Stimulated activated CD8-positive, alpha-beta memory T cell treated with anti-CD3 and anti-CD28 coated beads, Interleukin-4, amount 100 ng/mL, for 24 hours (primary cell): ENCODE data around the gene GOLPH3.
A peak's percentile ranks its signal among the peaks of the same experiment; 100 is the strongest.
"Not testable (repeated sequence)": the region's sequence is repeated elsewhere in the genome, so short reads cannot be mapped to it uniquely, and the experiment has no call there.

ENCODE experiments used
- DNase-seq: peaks from one replicate; pipeline ENCODE4 v3.0.0-alpha.2; 2020; ENCODE audit warnings: low read depth

GOLPH3 gene

DNA sequence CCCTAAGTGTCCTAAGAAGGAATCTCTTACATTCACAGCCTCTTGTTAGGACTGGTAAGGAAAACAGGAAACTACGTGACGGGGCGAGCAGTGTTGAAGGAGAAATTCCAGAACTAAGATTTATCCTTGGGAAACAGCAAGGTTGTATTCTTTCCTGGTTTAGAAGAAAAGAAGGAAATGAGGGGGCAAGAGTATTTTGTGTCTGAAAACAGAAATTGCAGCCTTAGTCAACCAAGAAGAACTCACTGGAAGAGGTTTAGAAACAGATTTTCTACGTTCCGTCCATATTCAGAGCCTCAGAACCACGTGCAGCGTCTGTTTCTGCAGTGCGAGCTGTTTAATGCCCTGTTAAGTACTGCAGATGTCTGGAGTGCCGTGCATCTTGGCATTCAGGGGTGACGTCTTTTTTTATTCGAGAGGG lies 75.2 kb downstream of the GOLPH3 start:
- DNase-seq, result no peak

DNA sequence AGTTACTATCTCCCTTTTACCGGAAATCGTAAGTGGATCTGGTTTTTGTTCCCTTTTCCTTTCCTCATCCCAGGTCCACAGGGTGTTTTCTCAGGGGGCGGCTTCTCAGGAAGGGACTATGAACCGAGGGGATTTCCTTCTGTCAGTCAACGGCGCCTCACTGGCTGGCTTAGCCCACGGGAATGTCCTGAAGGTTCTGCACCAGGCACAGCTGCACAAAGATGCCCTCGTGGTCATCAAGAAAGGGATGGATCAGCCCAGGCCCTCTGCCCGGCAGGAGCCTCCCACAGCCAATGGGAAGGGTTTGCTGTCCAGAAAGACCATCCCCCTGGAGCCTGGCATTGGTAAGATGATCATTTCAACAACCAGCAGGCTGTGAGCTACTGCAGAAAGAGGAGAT lies 75.8 kb downstream of the GOLPH3 start:
- DNase-seq, result no peak

DNA sequence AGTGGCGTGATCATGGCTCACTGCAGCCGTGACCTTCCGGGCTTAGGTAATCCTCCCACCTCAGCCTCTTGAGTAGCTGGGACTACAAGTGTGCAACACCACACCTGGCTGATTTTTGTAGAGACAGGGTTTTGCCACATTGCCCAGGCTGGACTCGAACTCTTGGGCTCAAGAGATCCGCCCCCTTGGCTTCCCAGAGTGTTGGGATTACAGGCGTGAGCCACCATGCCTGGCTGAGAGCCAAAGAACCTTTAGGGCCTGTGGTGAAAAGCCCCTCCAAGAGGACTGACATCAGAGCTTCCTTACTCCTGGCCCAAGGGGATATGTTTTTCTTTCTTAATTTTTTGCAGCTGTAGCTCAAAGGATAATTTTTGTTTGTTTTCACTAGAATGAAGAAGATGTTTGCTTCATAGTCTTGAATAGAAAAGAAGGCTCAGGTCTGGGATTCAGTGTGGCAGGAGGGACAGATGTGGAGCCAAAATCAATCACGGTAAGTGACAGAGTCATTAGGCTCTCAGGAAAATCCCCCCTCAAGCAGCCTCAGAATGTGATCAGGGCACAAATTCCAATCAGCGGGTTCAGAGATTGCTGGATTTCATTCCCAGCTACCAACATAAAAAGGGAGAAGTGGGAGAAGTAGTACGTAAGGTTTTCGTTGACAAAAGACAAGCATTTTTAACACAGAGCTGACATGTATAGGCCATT lies 77.1 kb downstream of the GOLPH3 start:
- no peak for DNase-seq

DNA sequence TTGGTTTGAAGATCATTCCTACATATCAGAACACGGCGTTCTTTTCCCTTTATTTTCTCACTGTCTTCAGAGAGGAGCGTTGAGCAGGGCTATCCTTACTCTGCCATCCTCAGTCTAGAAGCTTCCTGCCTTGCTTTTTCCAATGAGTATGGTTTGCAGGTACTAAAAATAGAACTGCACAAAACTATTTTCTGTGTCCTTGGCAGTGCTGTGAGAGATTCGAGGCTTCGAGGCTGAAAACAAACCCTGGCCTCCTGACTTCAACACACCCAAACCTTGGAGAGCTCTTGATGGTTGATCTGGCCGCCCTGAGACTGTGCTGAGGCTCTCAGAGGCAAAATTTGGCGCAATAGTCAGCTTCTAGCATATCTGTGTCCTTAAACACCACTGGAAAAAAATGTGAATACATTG lies 78.9 kb downstream of the GOLPH3 start:
- DNase-seq, result no peak

DNA sequence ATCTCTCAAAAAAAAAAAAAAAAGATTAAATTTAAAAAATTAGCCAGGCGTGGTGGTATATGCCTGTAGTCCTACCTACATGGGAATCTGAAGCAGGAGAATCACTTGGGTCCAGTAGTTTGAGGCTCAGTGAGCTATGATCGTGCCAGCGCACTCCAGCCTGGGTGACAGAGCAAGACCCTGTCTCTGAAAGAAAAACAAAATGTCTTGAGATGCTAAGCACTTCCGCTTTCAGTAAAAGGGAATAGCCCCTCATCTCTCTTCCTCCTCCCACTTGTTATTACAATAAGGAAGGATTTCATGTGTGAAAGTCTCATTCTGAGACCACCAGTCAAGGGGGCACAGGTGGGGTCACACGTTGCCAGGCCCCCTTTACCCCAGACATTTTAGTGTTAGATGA lies 79.4 kb downstream of the GOLPH3 start:
- no peak for DNase-seq

DNA sequence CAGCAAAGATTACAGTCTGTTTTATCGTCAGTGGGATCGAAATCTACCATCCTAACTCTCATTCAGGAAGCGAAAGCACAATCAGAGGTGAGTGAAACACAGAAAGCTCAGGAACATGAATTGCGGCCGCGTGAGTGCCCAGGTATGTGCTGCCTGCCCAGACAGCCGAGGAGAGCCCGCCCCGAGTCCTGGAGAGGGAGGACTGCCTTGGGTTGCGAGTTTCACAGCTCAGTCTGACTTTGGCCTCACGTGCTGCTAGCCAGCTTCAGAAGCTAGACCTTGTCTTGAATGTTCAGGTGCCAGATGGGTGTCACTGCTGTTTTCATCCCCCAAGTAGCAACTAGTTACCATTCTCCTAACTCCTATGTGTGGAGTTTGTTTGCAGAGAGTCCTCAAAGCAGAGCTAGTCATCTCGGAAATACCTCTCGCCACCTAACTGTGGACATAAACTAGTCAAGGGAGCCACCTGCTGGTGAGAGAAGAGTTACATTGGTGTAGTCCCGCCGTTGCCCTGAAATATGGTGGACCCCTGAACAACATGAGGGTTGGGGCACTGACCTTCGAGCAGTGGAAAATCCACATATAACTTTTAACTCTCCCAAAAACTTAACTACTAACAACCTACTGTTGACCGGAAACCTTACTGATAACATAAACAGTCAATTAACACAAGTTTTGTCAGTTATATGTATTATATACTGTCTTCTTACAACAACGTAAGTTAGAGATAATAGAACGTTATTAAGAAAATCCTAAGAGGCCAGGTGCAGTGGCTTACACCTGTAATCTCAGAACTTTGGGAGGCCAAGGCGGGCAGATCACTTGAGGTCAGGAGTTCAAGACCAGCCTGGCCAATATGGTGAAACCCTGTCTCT lies 80.9 kb downstream of the GOLPH3 start:
- DNase-seq, result peak; percentile 47

DNA sequence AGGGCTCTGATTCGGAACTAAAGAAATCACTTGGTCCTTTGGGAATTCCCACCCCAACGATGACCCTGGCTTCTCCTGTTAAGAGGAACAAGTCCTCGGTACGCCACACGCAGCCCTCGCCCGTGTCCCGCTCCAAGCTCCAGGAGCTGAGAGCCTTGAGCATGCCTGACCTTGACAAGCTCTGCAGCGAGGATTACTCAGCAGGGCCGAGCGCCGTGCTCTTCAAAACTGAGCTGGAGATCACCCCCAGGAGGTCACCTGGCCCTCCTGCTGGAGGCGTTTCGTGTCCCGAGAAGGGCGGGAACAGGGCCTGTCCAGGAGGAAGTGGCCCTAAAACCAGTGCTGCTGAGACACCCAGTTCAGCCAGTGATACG lies 83.4 kb downstream of the GOLPH3 start:
- no peak for DNase-seq

DNA sequence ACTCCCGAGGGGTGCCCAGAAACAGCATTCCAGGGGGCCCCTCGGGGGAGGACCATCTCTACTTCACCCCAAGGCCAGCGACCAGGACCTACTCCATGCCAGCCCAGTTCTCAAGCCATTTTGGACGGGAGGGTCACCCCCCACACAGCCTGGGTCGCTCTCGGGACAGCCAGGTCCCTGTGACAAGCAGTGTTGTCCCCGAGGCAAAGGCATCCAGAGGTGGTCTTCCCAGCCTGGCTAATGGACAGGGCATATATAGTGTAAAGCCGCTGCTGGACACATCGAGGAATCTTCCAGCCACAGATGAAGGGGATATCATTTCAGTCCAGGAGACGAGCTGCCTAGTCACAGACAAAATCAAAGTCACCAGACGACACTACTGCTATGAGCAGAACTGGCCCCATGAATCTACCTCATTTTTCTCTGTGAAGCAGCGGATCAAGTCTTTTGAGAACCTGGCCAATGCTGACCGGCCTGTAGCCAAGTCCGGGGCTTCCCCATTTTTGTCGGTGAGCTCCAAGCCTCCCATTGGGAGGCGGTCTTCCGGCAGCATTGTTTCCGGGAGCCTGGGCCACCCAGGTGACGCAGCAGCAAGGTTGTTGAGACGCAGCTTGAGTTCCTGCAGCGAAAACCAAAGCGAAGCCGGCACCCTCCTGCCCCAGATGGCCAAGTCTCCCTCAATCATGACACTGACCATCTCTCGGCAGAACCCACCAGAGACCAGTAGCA lies 83.9 kb downstream of the GOLPH3 start:
- DNase-seq, result no peak

DNA sequence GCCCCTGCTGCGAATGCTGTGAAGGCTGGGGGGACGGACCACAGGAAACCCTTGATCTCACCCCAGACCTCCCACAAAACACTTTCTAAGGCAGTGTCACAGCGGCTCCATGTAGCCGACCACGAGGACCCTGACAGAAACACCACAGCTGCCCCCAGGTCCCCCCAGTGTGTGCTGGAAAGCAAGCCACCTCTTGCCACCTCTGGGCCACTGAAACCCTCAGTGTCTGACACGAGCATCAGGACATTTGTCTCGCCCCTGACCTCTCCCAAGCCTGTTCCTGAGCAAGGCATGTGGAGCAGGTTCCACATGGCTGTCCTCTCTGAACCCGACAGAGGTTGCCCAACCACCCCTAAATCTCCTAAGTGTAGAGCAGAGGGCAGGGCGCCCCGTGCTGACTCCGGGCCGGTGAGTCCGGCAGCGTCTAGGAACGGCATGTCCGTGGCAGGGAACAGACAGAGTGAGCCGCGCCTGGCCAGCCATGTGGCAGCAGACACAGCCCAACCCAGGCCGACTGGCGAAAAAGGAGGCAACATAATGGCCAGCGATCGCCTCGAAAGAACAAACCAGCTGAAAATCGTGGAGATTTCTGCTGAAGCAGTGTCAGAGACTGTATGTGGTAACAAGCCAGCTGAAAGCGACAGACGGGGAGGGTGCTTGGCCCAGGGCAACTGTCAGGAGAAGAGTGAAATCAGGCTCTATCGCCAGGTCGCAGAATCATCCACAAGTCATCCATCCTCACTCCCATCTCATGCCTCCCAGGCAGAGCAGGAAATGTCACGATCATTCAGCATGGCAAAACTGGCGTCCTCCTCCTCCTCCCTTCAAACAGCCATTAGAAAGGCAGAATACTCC lies 84.7 kb downstream of the GOLPH3 start:
- no peak for DNase-seq

DNA sequence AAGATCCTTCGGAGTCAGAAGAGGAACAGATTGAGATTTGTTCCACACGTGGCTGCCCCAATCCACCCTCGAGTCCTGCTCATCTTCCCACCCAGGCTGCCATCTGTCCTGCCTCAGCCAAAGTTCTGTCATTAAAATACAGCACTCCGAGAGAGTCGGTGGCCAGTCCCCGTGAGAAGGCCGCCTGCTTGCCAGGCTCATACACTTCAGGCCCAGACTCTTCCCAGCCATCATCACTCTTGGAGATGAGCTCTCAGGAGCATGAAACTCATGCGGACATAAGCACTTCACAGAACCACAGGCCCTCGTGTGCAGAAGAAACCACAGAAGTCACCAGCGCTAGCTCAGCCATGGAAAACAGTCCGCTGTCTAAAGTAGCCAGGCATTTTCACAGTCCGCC lies 85.9 kb downstream of the GOLPH3 start:
- no peak for DNase-seq

DNA sequence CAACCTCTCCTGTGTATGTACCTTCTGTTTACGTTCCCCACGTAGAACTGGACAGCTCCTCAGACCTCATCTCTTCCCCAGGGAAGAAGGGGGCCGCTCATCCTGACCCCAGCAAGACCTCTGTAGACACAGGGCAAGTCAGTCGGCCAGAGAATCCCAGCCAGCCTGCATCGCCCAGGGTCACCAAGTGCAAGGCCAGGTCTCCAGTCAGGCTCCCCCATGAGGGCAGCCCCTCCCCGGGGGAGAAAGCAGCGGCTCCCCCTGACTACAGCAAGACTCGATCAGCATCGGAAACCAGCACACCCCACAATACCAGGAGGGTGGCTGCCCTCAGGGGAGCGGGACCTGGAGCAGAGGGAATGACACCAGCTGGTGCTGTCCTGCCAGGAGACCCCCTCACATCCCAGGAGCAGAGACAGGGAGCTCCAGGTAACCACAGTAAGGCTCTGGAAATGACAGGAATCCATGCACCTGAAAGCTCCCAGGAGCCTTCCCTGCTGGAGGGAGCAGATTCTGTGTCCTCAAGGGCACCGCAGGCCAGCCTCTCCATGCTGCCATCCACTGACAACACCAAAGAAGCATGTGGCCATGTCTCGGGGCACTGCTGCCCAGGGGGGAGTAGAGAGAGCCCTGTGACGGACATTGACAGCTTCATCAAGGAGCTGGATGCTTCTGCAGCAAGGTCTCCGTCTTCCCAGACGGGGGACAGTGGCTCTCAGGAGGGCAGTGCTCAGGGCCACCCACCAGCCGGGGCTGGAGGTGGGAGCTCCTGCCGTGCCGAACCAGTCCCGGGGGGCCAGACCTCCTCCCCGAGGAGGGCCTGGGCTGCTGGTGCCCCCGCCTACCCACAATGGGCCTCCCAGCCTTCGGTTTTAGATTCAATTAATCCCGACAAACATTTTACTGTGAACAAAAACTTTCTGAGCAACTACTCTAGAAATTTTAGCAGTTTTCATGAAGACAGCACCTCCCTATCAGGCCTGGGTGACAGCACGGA lies 86.7 kb downstream of the GOLPH3 start:
- no peak for DNase-seq

DNA sequence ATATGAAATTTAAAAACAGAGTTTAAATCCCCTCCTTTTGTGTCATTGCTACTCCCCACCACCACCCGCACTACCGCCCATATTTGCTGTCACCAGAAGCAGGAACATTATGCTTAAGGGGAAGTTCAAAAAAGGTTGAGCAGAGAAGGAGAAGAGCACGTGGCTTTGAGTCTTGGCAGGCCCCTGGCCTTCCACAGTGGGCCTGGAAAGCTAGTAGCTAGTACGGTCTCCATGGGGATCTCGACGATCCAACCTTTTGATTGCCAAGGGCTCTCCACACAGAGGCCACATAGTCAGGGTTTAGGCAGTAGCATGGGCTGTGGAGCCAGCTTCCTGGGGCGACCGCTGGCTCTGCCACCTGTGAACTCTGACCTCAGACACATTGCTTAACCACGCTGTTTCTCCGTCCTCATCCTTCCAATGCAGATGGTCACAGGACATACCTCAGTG lies 90.1 kb downstream of the GOLPH3 start:
- DNase-seq, result no peak

DNA sequence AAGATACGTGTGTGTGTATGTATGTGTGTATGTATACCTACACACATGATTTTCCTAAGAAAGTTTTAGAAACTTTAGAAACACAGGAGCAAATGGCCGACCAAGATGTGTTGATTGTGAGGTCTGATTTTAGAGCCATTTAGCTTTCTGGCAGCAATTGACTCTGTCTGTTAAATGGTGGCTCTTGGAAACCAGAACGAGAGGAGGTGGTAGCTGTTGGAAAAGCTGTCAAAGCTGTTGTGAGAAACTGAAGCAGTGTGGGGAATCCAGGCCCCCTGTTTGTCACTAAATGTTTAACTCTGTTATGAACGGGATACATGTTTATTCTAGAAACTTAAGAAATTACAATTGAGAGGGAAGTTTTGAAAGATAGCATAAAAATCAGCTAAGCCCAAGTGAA lies 91.4 kb downstream of the GOLPH3 start:
- DNase-seq, result no peak

DNA sequence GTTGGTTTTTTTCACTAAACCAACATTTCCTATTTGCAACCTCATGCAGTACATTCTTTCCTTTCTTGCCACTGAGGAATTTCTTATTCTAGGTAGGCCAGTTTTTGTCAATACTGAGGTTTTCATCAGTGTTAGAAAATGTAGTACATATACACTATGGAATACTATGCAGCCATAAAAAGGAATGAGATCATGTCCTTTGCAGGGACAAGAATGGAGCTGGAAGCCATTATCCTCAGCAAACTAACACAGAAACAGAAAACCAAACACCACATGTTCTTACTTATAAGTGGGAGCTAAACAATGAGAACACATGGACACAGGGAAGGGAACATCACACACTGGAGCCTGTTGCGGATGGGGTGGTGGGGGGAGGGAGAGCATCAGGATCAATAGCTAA lies 93.6 kb downstream of the GOLPH3 start:
- not testable (repeated sequence) for DNase-seq

DNA sequence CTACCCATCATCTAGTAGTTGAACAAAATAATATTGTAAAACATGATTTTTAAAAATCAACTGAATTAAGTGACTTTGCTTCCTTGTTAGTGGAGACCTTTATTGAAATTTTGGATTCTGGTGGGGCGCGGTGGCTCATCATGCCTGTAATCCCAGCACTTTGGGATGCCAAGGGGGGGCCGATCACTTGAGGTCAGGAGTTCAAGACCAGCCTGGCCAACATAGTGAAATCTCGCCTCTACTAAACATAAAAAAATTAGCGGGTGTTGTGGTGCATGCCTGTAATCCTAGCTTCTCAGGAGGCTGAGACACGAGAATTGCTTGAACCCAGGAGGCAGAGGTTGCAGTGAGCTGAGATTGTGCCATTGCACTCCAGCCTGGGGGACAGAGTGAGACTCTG lies 95.3 kb downstream of the GOLPH3 start:
- DNase-seq, result not testable (repeated sequence)

DNA sequence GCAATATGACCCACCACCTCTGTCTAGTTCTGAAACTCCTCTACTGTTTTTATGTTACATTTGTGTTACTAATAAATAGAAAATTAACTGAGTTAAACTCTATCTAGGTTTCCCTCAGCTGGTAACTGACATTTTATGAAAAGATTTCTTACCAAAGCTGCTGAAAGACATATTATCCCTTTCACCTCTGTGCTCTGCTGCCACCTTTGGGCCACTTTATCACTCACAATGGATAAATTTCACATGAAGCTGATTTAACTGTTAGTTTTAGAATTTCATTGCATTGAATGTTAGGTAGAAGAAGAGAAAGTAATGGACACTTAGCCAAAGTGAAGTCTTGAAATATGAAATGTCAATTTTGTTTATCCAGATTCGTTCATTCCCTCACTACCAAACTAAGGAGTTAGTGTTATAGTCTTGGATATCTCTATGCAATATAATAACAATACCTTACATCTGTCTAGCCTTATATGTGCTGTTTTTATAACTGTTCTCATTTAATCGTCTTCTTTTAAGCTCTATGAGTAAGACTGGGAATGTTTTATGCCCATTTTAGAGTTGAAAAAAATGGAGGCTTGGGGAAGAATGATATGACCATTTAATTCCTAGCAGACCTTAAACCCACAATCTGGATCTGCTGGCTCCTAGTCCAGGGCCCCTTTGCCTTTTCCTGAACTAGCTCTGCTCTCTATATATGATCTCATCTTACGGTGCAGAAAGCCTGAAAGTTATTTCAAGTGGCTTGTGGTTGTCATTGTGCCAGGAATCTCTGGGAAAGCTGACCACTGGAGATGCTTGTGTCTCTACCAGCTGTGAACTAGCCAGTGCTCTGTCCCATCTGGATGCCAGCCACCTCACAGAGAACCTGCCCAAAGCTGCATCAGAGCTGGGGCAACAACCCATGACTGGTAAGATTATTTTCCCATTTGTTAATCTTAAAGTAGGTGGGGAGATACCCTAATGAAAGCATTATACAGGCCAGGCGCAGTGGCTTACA lies 97.1 kb downstream of the GOLPH3 start:
- peak; percentile 14 for DNase-seq
